ENCODE data around the gene MUC6. TPM values are rescaled to one million over a fixed set of nuclear protein-coding genes. Genes with fewer than 3 reads are reported as not detected.

The MUC6 gene
- total and polyA plus RNA-seq, 2 donors (not counting 3 experiments of a cell fraction or from before 2014, with no cell fraction given): not detected

- FAIRE-seq (no peak), DNase-seq (ENCODE audit: low read depth, low spot score) (no peak)
- Histone ChIP-seq H2AFZ (ENCODE audit: low read depth, low read length) (no peak overlapping the region), H3K27me3 (ENCODE audit: control insufficient read depth in 2 of 2, insufficient read depth in 2 of 2, low read length in 2 of 2) (peaks cover 5 to 7% of the 10 kb centered on the region in 2 experiments), H4K20me1 (replicated peaks; ENCODE audit: control insufficient read depth, extremely low read depth, insufficient read depth, low read length) (no peaks in the 10 kb centered on the region), H3K36me3 (ENCODE audit: control insufficient read depth in 2 of 2, extremely low read depth in 1 of 2, insufficient read depth in 2 of 2, low read length in 2 of 2) (no peaks in the 10 kb centered on the region), H3K27ac (ENCODE audit: insufficient read depth, low read depth, low read length) (no peak overlapping the region), H3K4me3 (replicated peaks in 1 of 3; ENCODE audit: insufficient read depth in 1 of 3, low read depth in 1 of 3, low read length in 3 of 3) (no peak overlapping the region), H3K4me2 (ENCODE audit: insufficient read depth, low read length) (no peak overlapping the region), H3K9me1 (replicated peaks; ENCODE audit: control insufficient read depth, extremely low read depth, insufficient read depth, low read length) (no peaks in the 10 kb centered on the region), H3K79me2 (ENCODE audit: control insufficient read depth, insufficient read depth, low read length) (no peaks in the 10 kb centered on the region), H3K4me1 (ENCODE audit: control insufficient read depth, extremely low read depth, insufficient read depth, low read length) (no peaks in the 10 kb centered on the region), H3K9me3 (replicated peaks; ENCODE audit: control insufficient read depth, insufficient read depth, low read length) (no peaks in the 10 kb centered on the region), H3K9ac (replicated peaks; ENCODE audit: extremely low read depth, insufficient read depth, low read length) (no peak overlapping the region)
- TF ChIP-seq FOS (IDR thresholded peaks at IDR 0.05; ENCODE audit: borderline replicate concordance, insufficient read depth, low read length): no peak
- no peak for TF ChIP-seq EZH2 (IDR thresholded peaks at IDR 0.05; ENCODE audit: borderline replicate concordance, low read depth, low read length, severe bottlenecking)
- TF ChIP-seq CTCF (IDR thresholded peaks at IDR 0.05; ENCODE audit: extremely low read depth in 1 of 2, insufficient read depth in 1 of 2, low read depth in 1 of 2, low read length in 2 of 2): no peak
- TF ChIP-seq GATA2 (IDR thresholded peaks at IDR 0.05; ENCODE audit: insufficient read depth, insufficient read length, low read depth, low read length): no peak
- no peak for TF ChIP-seq POLR2AphosphoS5 (IDR thresholded peaks at IDR 0.05; ENCODE audit: insufficient read depth, low read depth, low read length)
- TF ChIP-seq POLR2A (IDR thresholded peaks at IDR 0.05; ENCODE audit: low read depth, low read length): no peak
- no peak for TF ChIP-seq MYC (IDR thresholded peaks at IDR 0.05; ENCODE audit: low read depth, low read length)
- no peak for TF ChIP-seq MAX (IDR thresholded peaks at IDR 0.05; ENCODE audit: insufficient read depth, insufficient read length)
- TF ChIP-seq JUN (IDR thresholded peaks at IDR 0.05; ENCODE audit: borderline replicate concordance, insufficient read depth, insufficient read length, low read depth): no peak
- ChIA-PET CTCF (no interaction called here), POLR2A (no interaction called here)
- BruUV-seq (replicated peaks): no TSS peak
- intact Hi-C loops (cut with micrococcal nuclease) (no loop called here), dilution Hi-C loops (cut with MboI; ENCODE audit: extremely low pct_ligation_motif_present, low sequenced_read_pairs) (no loop called here)
Measured at GRCh38 chr11:1059759-1060158, 23.2 kb upstream of the MUC6 start.
